ENCODE measurements around the gene UGT1A5. TPM values are rescaled to one million over a fixed set of nuclear protein-coding genes. Genes with fewer than 3 reads are reported as not detected.
"Not testable (repeated sequence)": the region's sequence is repeated elsewhere in the genome, so short reads cannot be mapped to it uniquely, and the experiment has no call there.

UGT1A5 gene
- total RNA-seq, 4 donors from 2014 or later = not detected

GRCh38 chr2:233711312-233712008 lies 1.2 kb upstream of the UGT1A5 start:
- TF ChIP-seq POLR2A (IDR thresholded peaks at IDR 0.05) = no peak
- TF ChIP-seq, protein P1, sequence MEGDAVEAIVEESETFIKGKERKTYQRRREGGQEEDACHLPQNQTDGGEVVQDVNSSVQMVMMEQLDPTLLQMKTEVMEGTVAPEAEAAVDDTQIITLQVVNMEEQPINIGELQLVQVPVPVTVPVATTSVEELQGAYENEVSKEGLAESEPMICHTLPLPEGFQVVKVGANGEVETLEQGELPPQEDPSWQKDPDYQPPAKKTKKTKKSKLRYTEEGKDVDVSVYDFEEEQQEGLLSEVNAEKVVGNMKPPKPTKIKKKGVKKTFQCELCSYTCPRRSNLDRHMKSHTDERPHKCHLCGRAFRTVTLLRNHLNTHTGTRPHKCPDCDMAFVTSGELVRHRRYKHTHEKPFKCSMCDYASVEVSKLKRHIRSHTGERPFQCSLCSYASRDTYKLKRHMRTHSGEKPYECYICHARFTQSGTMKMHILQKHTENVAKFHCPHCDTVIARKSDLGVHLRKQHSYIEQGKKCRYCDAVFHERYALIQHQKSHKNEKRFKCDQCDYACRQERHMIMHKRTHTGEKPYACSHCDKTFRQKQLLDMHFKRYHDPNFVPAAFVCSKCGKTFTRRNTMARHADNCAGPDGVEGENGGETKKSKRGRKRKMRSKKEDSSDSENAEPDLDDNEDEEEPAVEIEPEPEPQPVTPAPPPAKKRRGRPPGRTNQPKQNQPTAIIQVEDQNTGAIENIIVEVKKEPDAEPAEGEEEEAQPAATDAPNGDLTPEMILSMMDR (IDR thresholded peaks at IDR 0.05) = peak; percentile 28 to 35 (median 29)
- no peak overlapping the region for H3K4me3 ChIP-seq
- no peak overlapping the region for H3K27ac ChIP-seq
- no peaks in the 10 kb centered on the region for H3K9me3 ChIP-seq
- no peaks in the 10 kb centered on the region for H3K27me3 ChIP-seq
- no peaks in the 10 kb centered on the region for H3K4me1 ChIP-seq
- intact Hi-C loops (cut with DNase I; ENCODE audit: low total_unique reads) = no loop called here
- DNase-seq = peak; percentile 23 to 28
- H3K36me3 ChIP-seq = no peaks in the 10 kb centered on the region

DNA sequence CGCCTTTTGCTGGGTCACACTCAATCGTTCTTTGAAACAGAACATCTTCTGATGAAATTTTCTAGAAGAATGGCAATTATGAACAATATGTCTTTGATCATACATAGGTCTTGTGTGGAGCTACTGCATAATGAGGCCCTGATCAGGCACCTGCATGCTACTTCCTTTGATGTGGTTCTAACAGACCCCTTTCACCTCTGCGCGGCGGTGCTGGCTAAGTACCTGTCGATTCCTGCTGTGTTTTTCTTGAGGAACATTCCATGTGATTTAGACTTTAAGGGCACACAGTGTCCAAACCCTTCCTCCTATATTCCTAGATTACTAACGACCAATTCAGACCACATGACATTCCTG lies 532 bp downstream of the UGT1A5 start:
- H3K36me3 ChIP-seq = no peaks in the 10 kb centered on the region
- no peak overlapping the region for H3K4me3 ChIP-seq
- TF ChIP-seq POLR2A (IDR thresholded peaks at IDR 0.05) = no peak
- TF ChIP-seq, protein P1 (IDR thresholded peaks at IDR 0.05) = no peak
- no peaks in the 10 kb centered on the region for H3K27me3 ChIP-seq
- no peaks in the 10 kb centered on the region for H3K9me3 ChIP-seq
- H3K4me1 ChIP-seq = no peaks in the 10 kb centered on the region
- no peak for DNase-seq
- intact Hi-C loops (cut with DNase I; ENCODE audit: low total_unique reads) = no loop called here
- H3K27ac ChIP-seq = no peak overlapping the region

- no peak overlapping the region for H3K27ac ChIP-seq
- TF ChIP-seq, protein P1 (IDR thresholded peaks at IDR 0.05) = no peak
- no peak for TF ChIP-seq POLR2A (IDR thresholded peaks at IDR 0.05)
- H3K36me3 ChIP-seq = no peaks in the 10 kb centered on the region
- H3K9me3 ChIP-seq = no peaks in the 10 kb centered on the region
- DNase-seq = no peak
- no peaks in the 10 kb centered on the region for H3K27me3 ChIP-seq
- H3K4me3 ChIP-seq = no peak overlapping the region
- H3K4me1 ChIP-seq = no peaks in the 10 kb centered on the region
- intact Hi-C loops (cut with DNase I; ENCODE audit: low total_unique reads) = no loop called here
Observed at GRCh38 chr2:233714121-233714520, 1.4 kb downstream of the UGT1A5 start.

- H3K4me1 ChIP-seq = no peaks in the 10 kb centered on the region
- H3K27me3 ChIP-seq = no peaks in the 10 kb centered on the region
- intact Hi-C loops (cut with DNase I; ENCODE audit: low total_unique reads) = no loop called here
- no peak within 1 kb of the TSS for H3K27ac ChIP-seq
- DNase-seq = no peak
- no peaks in the 10 kb centered on the region for H3K36me3 ChIP-seq
- no peak within 1 kb of the TSS for H3K4me3 ChIP-seq
- TF ChIP-seq, protein P1 (IDR thresholded peaks at IDR 0.05) = no peak
- no peak for TF ChIP-seq POLR2A (IDR thresholded peaks at IDR 0.05)
- H3K9me3 ChIP-seq = no peaks in the 10 kb centered on the region
Observed at GRCh38 chr2:233718552-233718951, 5.8 kb downstream of the UGT1A5 start, which contains the start of gene UGT1A4. UGT1A4 (plus strand) TSS chr2:233718736; CDS start chr2:233718821, 85 bp downstream.

DNA sequence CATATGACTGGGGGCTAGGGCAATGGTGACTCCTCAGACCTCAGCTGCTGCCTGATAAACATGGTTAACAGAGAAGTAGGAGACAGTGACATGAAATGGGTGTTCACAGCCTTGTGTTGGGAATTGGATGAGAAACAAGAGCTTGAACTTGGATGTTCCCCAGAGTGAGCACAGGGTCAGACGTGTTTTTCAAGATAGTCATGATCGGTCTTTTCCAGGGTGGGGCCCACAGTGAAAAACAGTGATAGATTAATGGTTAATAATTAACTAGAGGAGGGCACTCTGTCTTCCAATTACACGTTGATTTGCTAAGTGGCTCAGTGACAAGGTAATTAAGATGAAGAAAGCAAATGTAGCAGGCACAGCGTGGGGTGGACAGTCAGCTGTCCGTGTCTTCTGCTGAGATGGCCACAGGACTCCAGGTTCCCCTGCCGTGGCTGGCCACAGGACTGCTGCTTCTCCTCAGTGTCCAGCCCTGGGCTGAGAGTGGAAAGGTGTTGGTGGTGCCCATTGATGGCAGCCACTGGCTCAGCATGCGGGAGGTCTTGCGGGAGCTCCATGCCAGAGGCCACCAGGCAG lies 16.1 kb downstream of the UGT1A5 start, which contains the start of gene UGT1A3:
TSS of gene UGT1A3 (plus strand) at position 320 of the 579 bp plus-strand sequence. CDS start at position 405, 85 bp downstream.
- Histone ChIP-seq H3K36me3 (no peaks in the 10 kb centered on the region), H3K27me3 (no peaks in the 10 kb centered on the region), H3K4me3 (no peak within 1 kb of the TSS), H3K4me1 (no peaks in the 10 kb centered on the region), H3K27ac (no peak within 1 kb of the TSS), H3K9me3 (no peaks in the 10 kb centered on the region)
- intact Hi-C loops (cut with DNase I; ENCODE audit: low total_unique reads) = no loop called here
- DNase-seq = no peak
- no peak for TF ChIP-seq POLR2A (IDR thresholded peaks at IDR 0.05)
- TF ChIP-seq, protein P1 (IDR thresholded peaks at IDR 0.05) = no peak

DNA sequence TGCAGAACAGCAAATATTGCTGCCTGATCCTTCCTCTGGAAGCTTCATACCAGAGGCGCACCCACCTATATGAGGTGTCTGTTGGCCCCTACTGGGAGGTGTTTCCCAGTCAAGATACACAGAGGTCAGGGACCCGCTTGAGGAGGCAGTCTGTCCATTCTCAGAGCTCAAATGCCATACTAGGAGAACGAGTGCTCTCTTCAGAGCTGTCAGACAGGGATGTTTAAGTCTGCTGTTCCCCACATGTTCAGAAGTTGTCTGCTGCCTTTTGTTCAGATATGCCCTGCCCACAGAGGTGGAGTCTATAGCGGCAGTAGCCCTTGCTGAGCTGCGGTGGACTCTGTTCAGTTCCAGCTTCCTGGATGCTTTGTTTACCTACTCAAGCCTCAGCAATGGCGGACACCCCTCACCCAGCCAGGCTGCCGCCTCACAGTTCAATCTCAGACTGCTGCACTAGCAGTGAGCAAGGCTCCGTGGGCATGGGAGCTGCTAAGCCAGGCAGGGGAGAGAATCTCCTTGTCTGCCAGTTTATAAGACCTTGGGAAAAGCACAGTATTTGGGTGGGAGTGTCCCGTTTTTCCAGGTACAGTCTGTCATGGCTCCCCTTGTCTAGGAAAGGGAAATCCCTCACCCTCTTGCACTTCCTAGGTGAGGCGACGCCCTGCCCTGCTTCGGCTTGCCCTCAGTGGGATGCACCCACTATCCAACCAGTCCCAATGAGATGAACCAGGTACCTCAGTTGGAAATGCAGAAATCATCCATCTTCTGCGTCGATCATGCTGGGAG lies 24.4 kb downstream of the UGT1A5 start:
- intact Hi-C loops (cut with DNase I; ENCODE audit: low total_unique reads); H3K27ac ChIP-seq; DNase-seq: not testable (repeated sequence)

More for the DNA sequence above, 24.4 kb downstream of the UGT1A5 start:
- H3K4me3 ChIP-seq, H3K27me3 ChIP-seq, H3K4me1 ChIP-seq, H3K36me3 ChIP-seq, H3K9me3 ChIP-seq: not testable (repeated sequence)

Data from uterus (tissue), 4 donors.